NCI-H510A treated with DMSO at 0.1 percent for 48 hours (cell line): ENCODE results near the gene PNLIPRP1.

Experiments
- DNase-seq: peaks from one replicate; lab custom pipeline; 2025; lab: John Stamatoyannopoulos, UW

The PNLIPRP1 gene

DNA sequence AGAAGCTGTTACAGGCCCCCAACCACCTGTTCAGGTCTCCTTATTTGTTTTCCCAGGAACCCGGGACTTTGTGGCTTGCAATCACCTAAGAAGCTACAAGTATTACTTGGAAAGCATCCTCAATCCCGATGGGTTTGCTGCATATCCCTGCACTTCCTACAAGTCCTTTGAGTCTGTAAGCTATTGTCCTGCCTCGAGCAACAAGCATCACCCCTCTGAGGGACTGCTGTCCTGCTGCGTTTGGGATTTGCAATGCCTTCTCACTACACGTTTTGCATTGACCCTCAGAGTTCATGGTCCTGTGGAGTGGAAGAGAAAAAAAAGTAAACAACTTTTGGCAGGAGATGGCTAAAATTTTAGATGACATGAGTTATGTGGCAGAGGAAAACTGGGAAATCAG, 9.2 kb downstream of the PNLIPRP1 start:
- DNase-seq: no peak

DNA sequence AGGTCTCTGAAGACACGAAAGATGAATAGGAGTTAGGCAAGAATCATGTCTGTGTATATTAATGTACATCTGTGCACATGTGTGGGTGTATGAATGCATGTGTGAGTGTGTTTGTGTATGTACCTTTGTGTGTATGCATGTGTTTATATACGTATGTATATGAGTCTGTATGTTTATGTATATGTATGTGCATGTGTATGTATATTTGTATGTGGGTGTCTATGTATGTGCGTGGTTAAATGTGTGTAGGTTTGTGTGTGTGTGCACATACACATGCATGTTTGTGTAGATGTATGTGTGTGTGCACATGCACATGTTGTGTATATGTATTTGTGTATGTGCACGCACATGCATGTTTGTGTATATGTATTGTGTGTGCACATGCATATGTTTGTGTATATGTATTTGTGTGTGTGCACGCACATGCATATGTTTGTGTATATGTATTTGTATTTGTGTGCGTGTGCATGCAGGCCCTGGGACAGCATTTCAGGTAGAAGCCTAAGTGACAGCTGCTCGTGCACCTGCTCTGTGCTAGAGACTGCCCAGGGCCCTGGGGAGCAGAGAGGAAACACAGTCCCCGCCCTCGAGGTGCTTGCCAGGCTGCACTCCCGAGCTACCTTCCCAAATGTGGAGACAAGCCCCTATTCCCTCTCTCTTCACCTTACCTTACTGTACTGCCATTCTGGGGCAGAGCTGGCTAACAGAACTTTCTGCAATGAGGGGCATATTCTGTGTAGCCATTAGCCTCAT, 12.1 kb downstream of the PNLIPRP1 start:
- no peak for DNase-seq

DNA sequence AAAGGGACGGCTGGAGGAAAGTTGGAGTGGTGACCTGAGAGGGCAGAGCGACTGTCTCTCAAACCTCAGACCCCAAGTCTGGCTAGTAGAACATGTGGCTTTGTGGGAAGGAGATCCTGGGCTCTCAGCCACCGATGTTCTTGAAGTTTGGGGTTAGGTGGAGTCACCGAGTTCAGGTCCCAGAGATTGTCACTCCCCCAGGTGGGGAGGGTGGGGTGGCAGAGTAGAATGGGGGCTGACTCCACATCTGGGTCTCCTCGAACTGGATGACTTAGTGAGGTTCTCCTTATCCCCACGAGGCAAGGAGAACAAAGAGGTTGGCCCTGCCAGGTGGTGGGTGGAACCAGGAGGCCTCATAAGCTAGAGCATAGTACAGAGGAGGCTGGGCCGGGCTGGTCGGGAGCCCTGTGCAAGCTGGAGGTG, 15.3 kb downstream of the PNLIPRP1 start:
- no peak for DNase-seq

DNA sequence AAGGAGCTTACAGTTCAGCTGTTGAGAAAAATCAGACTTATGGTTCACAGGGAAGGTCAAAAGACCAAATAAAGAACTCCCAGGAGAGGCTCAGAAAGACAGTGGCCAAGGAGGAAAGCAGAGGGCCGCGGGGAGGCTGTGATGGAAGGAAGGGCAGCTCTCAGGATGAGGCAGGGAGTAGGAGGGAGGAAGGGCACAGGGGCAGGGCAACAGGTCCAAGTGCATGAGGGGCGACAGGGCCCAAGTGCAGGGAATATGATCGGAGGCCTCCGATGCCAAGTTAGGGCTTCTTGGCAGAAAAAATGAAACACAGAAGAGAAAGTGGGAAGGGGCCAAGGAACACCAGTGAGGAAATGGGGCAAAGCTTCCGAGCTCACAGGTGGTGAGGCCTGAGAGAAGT, 16.6 kb downstream of the PNLIPRP1 start:
- DNase-seq: no peak

DNA sequence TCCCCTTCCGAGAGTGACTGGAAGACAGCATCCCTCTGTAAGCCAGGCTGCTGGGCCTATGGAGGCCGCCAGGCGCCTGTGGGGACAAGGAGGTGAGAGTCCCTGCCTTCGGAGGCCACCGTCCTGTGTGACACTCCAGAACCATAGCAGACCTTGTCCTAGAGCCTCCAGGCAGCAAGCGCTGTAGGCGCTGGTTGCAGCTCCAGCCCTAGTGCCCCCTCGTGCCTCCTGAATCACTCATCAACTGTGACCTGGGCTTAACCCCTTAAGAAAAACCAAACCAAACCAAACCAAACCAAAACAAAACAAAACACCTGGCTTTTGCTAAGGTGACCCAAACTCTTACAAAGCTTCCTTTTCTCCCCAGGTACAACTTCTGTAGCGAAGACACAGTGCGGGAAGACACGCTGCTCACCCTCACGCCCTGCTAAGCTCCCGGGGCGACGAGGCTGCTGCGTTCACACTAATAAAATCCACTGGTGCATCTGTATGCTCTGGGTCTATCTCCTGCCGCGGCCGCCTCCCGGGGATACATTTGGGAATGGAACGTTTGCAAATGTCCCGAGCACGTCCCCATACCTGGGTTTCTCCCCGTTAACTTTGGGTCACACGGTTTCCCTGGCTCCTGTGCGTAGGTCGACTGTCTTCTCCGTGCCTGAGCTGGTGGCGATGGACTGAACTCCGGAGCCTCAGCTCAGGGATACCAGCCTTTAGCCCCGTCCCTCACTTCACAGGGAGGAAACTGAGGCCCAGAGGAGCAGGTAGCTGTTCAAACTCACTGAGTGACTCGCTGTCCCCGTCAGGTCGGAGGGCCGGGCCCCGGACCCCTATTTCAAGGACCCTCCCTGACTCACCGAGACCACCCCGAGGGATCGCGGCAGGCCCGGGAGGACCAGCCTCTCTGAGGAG, 18.2 kb downstream of the PNLIPRP1 start:
- no peak for DNase-seq

DNA sequence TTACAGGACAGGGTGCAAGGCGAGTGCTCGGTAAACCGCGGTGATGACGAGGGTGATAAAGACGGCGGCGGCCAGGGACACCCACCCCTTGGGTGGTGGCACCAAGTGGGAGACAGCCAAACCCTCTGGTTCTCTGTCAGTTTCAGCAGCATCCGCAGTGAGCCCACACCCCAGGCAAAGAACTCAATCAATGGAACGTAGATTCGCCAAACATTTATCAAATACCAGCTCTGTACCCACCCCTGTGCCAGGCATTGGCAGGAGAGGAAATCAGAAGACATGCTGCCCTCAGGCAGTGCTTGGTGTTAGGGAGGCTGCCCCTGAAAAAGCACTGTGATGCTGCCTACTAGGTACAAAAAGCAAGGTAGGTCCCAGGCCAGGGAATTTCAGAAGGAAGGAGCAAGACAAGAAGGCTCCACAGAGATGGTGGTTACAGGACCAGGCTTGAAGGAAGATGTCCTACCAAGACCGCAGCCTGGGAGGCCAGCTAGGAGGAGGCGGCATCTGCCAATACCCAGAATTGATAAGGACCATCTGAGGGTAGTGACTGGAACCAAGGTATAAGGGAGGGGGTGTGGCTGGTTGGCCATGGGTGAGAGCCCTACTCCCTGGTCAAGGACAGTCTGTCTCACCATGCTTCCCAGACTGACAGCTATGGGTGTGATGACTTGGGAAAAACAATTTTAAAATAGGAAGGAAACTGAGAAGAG, 19.8 kb downstream of the PNLIPRP1 start:
- no peak for DNase-seq

DNA sequence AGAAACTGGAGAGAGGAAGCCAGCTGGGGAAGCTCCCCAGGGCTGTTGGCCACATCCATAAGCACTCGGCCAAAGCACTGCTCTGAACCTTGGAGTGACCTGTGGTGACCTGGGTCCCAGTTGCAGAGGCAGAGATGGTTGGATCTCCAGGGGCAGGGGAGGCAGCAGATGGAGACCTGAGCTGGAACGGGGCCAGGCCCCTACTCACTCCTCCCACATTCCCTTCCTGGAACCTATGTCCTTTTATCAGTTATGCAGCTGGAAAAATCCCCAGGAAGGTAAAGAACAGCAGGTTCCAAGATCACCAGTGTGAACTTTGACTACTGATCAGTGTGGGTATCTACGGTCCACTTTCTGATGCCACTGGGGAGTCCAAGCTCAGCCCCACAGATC, 20.4 kb downstream of the PNLIPRP1 start:
- DNase-seq: no peak

DNA sequence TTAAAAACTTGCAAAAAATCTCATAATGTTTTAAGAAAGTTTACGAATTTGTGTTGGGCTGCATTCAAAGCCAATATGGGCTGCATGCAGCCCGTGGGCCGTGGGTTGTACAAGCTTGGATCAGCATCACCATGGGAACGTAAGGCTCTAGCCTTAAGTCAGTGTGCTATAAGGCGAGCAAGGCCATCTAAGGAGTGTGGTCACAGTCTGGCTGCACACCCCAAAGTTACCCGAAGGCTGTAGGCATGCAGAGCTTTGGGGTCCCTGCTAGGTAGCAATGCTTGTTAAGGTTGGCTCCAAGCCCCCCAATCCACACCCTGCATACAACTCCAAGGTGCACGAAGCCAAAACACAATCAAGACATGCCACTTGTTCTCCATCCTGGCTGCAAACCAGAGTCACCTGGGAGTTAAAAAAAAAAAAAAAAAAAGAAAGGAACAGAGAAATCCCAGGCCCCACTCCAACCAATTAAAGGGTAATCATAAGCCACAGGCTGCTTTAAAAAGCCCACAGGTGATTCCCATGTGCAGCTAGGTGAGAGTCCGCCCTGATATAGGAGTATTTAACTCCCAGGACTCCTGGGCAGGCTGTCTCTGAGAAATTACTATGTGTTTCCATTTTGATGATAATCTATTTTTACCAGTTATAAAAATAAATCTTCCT, 21.5 kb downstream of the PNLIPRP1 start:
- DNase-seq: no peak

DNA sequence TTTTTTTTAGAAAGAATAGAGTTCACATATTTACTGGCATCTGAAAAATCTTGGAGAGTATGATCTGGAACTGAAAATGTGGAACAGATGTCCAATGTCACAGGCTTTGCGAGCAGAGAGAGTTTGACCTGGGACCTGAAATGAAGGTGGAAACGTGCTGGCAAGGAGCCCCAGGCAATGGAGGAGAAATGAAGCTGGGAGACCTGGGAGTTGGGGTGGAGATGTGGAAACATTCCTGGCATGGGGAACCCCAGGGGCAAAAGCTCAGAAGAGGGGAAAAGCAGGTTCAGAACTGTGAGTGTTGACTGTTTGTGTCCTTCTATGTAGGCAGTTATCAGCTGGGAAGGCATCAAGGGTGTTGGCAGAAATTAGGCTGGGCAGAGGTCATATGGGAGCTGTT, 22.7 kb downstream of the PNLIPRP1 start:
- DNase-seq: no peak

DNA sequence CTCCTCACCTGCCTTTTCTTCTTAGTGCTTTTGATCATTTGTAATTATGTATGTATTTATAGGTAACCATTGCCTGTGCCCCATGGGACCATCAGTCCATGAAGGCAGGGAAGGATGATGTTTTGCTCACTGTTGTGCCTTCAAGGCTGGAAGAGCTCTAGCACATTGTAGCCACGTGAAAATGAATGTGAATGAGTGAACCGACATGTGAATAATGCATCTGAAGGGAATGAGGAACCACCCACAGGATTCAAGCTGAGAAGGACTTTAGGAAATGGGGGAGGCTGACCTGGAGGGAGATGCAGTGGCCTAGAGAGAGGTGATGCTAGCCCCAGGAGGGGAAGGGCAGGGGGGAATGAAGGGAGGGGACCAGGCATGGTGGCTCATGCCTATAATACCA, 24.0 kb downstream of the PNLIPRP1 start:
- DNase-seq: no peak

DNA sequence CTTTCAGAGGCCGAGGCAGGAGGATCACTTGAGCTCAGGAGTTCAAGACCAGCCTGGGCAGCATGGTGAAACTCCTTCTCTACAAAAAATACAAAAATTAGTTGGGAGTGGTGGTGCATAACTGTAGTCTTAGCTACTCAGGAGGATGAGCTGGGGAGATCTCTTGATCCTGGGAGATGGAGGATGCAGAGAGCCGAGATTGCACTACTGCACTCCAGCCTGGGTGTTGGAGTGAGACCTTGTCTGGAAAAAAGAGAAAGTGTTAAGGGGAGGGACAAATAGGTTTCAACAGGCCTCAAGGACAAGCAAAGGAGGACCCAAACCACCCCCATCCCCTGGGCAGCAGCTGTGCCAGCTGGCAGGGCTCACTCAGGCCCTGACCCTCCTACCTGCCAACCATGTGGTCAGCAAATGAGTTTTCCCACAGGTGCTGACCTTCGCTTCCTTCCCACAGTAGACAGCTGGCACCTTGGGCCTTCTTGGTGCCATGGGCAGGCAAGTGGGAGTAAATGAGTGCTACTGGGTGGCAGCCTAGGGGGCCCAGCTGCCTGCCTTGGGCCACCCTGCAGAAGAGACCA, 24.5 kb downstream of the PNLIPRP1 start:
- DNase-seq: no peak

DNA sequence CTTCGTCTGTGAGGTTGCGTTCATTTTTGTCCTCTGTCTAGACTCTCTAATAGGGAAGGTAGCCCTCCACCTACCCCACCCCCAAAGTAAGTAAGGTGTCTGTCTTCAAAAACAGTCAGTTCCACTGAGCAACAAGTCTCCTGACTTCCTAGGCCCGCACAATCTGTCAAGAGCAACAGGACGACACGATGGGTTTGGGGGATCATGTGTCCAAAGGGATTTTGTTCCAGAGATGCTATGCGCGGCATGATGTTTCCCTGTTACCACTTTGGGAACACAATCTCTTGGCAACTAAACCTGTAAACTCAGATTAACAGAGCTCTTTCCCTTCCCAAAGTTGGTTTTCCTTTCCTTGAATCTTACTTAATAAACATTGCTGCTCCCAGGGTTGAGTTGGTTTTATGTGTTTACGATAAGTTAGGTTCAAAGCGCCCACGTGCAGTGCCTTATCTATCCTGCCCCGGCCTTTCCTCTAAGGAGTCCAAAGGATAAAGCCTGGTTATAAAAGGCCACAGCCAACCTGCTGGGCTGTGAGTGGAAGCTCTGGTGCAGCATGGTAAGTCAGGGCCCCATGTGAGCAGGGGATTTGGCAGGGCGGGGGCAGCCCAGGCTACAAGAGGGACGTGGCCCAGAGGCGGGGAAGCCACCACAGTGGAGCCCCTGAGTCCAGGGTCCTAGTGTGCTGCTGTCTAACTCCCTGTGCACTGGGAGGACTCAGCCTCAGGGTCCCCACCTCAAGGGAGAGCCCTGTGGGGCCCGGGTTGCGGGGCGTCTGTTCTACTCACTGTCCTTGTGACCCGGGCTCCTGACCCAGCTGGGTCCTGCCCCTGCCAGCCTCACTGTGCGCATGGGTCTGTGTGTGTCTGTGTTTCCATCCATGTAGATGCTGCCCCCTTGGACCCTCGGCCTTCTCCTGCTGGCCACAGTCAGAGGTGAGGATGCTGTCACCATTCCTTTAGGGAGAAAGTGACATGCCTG, 30.0 kb downstream of the PNLIPRP1 start, which contains the start of gene PNLIPRP2:
Gene PNLIPRP2, plus strand, starts transcription at position 531 of the 978 bp plus-strand sequence.
- no peak for DNase-seq

DNA sequence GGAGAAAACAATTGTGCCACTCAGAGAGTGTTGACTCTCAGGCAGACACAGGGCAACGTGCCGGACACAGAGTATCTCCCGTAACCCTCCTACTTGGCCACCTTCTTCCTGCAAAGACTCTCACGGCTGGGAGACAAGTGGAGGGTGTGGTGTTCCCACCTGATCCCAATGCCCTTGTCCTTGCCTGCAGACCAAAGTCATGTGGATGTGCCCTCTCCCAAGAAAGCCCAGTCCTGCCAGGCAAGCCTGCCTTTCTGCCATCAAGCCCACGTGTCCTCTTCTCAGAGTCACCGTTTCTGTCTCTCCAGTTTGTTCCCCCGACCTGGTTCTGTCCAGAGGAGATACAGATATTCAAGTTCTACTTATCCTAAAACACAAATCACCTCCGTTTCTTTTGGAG, 30.7 kb downstream of the PNLIPRP1 start:
- DNase-seq: no peak

DNA sequence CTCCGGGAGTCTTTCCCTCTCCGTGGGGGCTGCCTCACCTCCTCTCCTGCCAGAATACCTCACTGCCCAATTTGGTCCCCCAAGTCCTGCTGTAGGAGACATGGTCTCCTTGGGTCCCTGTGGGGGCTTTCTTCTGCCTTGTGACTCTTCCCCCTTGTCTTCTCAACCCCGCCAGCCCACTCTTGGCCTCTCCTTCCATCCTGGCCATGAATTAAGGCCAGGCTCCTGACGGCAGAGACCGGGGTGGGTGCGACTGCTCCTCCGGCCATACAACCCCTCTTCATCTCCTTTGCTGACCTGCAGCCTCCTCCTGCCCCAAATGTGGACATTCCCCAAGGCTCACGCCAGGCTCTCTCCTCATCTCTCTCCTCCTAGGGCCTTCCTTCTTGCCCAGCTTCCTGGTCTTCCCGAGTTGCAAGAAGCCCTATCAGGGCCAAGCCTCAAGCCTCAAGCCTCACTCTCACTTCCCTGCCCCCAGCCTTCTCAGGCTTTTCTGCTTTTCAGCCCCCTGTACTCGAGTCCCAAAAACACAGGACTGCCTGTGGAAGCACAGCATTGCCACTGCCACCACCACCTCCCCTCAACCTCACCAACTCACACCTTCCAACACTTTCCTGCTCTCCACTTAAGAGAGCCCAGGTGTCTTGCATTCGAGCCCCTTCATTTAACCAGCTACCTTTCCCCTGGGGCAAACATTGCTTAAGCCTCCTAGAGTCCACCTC, 31.3 kb downstream of the PNLIPRP1 start:
- no peak for DNase-seq

DNA sequence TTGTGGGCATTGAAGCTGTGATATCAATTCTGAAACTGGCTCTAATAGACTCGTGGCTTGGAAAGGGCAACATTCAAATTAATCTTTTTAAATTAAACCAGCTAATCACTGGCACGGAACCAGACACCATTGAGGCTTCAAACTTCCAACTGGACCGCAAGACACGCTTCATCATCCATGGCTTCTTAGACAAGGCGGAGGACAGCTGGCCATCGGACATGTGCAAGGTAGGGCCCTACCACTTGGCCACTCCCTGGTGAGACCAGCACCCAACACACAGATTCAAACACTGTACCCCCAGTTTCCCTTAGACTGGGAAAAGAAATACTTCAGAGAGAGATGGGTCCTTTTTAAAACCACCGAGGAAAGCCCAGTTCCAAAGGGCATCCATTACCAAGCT, 35.1 kb downstream of the PNLIPRP1 start:
- DNase-seq: no peak

DNA sequence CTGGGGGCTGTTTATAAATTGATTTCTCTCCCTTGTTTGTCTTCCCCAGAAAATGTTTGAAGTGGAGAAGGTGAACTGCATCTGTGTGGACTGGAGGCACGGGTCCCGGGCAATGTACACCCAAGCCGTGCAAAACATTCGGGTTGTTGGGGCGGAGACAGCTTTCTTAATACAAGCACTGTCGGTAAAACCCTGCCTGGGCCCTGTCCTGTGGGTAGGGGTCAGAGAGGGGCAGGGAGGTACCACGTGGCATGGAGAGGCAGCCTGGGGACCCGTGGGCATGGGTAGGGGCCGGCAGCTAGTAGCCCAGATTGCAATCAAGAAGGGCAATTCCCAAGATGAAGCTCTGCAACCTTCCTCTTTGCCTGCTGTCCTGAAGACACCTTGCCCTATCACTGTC, 36.1 kb downstream of the PNLIPRP1 start:
- DNase-seq: no peak

DNA sequence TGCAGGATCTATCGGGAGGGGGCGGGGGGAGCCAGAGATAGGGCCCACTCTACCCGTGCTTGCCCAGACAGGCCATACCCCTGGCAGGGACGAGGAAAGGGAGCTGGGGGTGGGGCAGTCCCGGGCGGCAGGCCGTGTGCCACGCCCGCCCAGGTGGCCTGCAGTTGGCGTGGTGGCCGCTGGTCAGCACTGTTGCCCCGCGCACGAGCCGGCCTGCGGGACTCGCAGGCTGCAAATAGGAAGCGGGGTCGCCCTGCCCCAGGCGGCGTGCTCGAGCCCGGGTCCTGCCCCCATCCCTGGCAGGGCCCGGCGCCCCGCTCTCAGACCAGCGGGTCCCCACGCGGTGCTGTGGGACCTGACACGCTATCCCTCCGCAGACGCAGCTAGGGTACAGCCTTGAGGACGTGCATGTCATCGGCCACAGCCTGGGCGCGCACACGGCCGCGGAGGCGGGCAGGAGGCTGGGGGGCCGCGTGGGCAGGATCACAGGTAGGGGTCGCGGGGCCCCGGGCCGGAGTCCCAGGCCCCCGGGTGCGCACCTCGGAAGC, 36.7 kb downstream of the PNLIPRP1 start:
- DNase-seq: peak; percentile 5

DNA sequence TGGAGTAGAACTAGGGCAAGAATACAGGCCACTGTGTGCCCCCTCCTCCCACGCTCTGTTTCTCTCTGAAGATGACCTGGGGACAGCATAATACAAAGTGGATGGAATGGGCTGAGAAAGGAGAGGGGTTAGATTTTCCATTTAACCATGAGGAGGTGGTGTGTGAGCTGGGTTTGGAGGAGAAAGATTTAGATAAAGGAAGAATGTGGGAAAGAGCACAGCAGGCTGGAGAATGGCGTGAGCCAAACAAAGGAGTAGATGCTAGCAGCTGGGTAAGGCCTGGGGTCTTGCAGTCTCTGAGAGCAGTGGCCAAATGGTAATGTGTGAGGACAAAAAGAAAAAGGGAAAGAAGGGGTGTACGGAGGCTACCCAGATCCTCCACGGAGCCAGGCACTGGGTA, 38.6 kb downstream of the PNLIPRP1 start:
- DNase-seq: no peak

DNA sequence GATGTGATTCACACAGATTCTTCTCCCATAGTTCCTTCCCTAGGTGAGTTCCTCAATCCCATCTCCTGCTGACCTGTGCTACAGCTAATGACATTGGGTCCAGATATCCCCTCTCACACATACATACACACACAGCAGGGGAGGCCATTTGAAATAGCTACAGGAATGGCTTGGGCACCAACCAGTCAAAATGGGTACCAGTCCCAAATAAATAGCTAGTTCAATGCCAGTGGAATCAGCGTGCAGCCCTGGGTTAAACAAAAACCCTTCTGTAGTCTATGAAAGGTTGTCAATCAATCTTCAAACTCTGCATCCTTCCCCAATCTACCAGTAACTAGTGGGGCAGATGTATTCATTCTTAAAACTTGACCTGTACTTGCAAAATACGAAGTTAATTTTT, 39.3 kb downstream of the PNLIPRP1 start:
- DNase-seq: no peak
